ENCODE measurements around the gene ZNF362.

- TF ChIP-seq CTCF (conservative IDR thresholded peaks at IDR 0.05 in 1 of 2, IDR thresholded peaks at IDR 0.05 in 1 of 2; ENCODE audit: low read depth in 1 of 2, low read length in 2 of 2) (no peak), EZH2 (IDR thresholded peaks at IDR 0.05; ENCODE audit: low read length, missing control alignments) (no peak)
These were observed 18.7 kb upstream of the ZNF362 start for GRCh38 chr1:33237579-33237978.
